Measurements from ENCODE around the gene PKP3. TPM values are rescaled to one million over a fixed set of nuclear protein-coding genes. Genes with fewer than 3 reads are reported as not detected.

Gene PKP3
- total RNA-seq, 2 experiments from 2014 or later: not detected

DNA sequence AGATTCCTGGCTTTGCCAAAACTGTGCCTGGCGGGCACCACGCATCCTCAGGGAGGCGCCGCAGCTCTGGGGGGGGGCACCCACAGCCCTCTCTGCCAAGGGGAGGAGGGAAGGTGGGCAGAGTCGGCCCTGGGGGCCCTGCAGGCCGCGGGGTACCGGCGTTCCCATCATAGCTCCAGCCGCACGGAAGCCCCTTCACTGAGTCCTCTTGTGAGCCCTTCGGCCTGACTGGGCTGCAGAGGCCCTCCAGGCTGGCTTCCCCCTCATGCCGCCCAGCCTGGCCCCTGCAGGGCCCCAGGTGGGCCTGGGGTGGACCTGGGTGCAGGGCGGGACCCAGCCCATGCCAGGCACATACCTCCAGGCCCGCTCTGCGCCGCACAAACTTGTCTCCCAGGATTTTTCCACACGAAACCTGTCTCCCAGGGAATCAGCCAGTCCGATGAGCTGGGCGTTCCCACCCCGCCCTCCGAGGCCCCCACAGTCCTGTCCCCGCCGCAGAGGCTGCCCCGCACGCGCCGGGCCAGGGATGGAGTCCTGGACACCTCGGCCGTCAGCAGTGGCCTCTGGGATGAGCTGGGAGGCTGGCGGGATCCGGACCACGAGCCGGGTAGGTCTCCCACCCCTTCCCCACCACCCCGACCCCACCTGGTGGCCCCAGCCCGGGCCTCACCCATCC is 1.8 kb upstream of the PKP3 start:
- Histone ChIP-seq H3K79me2 (ENCODE audit: insufficient read depth, low read depth, low read length) (no peaks in the 10 kb centered on the region), H3K9me3 (ENCODE audit: low read length) (no peaks in the 10 kb centered on the region), H3K9me2 (ENCODE audit: insufficient read depth, low read length) (no peaks in the 10 kb centered on the region), H3K27ac (ENCODE audit: low read depth, low read length, poor library complexity, severe bottlenecking) (no peak overlapping the region), H4K20me1 (ENCODE audit: insufficient read depth, low read length) (no peaks in the 10 kb centered on the region), H2AFZ (ENCODE audit: low read length) (no peak overlapping the region), H3K36me3 (ENCODE audit: insufficient read depth, low read length) (no peaks in the 10 kb centered on the region), H3K4me3 (ENCODE audit: low read depth, low read length, poor library complexity, severe bottlenecking) (no peak overlapping the region), H3K4me1 (ENCODE audit: insufficient read depth, low read length, poor library complexity, severe bottlenecking) (no peaks in the 10 kb centered on the region), H3K4me2 (ENCODE audit: low read length) (no peak overlapping the region)
- BruUV-seq (replicated peaks): no TSS peak
- ChIA-PET CTCF (ENCODE audit: unreplicated experiment) (interaction anchor here (0.5 kb wide), 1 partner anchor 29 kb away, joined by 10 read pairs; no protein-coding TSS in a partner anchor), POLR2A (interaction anchor here (0.7 kb wide), 1 partner anchor 13 kb away, joined by 4 read pairs; no protein-coding TSS in a partner anchor)
- intact Hi-C loops (cut with micrococcal nuclease; ENCODE audit: unreplicated experiment): no loop called here
- TF ChIP-seq, protein P1, sequence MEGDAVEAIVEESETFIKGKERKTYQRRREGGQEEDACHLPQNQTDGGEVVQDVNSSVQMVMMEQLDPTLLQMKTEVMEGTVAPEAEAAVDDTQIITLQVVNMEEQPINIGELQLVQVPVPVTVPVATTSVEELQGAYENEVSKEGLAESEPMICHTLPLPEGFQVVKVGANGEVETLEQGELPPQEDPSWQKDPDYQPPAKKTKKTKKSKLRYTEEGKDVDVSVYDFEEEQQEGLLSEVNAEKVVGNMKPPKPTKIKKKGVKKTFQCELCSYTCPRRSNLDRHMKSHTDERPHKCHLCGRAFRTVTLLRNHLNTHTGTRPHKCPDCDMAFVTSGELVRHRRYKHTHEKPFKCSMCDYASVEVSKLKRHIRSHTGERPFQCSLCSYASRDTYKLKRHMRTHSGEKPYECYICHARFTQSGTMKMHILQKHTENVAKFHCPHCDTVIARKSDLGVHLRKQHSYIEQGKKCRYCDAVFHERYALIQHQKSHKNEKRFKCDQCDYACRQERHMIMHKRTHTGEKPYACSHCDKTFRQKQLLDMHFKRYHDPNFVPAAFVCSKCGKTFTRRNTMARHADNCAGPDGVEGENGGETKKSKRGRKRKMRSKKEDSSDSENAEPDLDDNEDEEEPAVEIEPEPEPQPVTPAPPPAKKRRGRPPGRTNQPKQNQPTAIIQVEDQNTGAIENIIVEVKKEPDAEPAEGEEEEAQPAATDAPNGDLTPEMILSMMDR (conservative IDR thresholded peaks at IDR 0.05; ENCODE audit: low read length): no peak
- DNase-seq (ENCODE audit: low spot score): no peak

DNA sequence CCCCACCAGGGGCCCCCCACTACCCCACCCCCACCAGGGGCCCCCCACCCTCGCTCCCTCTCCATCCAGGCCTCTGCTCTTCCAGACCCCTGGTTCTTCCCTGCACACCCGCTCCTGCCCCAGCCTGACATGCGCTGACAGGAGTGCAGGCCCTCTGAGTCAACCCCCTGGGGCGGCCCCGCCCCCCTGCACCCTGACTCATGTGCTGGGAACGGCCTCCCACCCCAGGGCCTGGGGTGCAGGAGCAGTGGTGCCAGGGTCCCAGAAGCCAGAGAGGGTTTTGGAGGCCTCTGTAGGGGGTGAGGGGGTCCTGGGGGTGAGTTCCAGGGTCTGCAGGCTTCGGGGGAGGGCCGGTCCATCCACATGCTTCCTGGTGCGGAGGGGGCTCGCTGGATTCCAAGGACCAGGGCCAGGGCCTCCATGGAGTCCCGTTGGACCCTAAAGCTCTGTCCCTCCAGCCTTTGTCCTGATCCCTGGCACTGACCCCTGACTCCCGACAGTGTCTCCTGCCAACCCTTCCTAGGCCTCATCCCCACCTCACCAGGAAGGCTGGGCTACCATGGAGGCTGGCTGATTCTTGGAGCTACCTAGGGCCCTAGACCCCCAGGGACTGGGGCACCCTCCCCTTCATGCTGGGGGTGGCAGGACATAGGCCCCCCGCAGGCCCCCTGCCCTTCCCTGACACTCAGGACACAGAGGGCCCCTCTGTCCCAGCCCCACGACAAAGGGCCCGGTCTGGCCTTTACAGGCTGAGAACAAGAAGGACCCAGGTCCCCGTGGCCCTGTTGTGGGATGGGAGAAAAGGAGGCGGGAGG is 583 bp upstream of the PKP3 start:
- Histone ChIP-seq H3K9me3 (ENCODE audit: low read length) (no peaks in the 10 kb centered on the region), H3K4me1 (ENCODE audit: insufficient read depth, low read length, poor library complexity, severe bottlenecking) (no peaks in the 10 kb centered on the region), H3K9me2 (ENCODE audit: insufficient read depth, low read length) (no peaks in the 10 kb centered on the region), H3K27ac (ENCODE audit: low read depth, low read length, poor library complexity, severe bottlenecking) (no peak overlapping the region), H3K79me2 (ENCODE audit: insufficient read depth, low read depth, low read length) (no peaks in the 10 kb centered on the region), H2AFZ (ENCODE audit: low read length) (no peak overlapping the region), H3K4me3 (ENCODE audit: low read depth, low read length, poor library complexity, severe bottlenecking) (no peak overlapping the region), H3K4me2 (ENCODE audit: low read length) (no peak overlapping the region), H3K36me3 (ENCODE audit: insufficient read depth, low read length) (no peaks in the 10 kb centered on the region), H4K20me1 (ENCODE audit: insufficient read depth, low read length) (no peaks in the 10 kb centered on the region)
- CTCF ChIA-PET (ENCODE audit: unreplicated experiment): no interaction called here
- POLR2A ChIA-PET: no interaction called here
- no TSS peak for BruUV-seq (replicated peaks)
- intact Hi-C loops (cut with micrococcal nuclease; ENCODE audit: unreplicated experiment): no loop called here
- TF ChIP-seq, protein P1 (conservative IDR thresholded peaks at IDR 0.05; ENCODE audit: low read length): no peak
- TF ChIP-seq EZH2phosphoT487 (IDR thresholded peaks at IDR 0.05; ENCODE audit: borderline replicate concordance, low read depth, low read length): no peak
- no peak for DNase-seq (ENCODE audit: low spot score)
